Dermis microvascular lymphatic vessel endothelial cell (primary cell): ENCODE measurements around the gene IRF8. TPM values are rescaled to one million over a fixed set of nuclear protein-coding genes. Genes with fewer than 3 reads are reported as not detected.
"Not testable (repeated sequence)": the region's sequence is repeated elsewhere in the genome, so short reads cannot be mapped to it uniquely, and the experiment has no call there.

Source experiments
- DNase-seq, 2 donors: peaks; one replicate each; pipeline versions ENCODE4 v3.0.0 to v3.0.0-alpha.2; 2010; ENCODE audit warnings: low read depth in 2 of 2
- total RNA-seq: library from RNA; depleted of rRNA; stranded (reverse); fragments of >200 nt; gene quantifications from 2 replicates; pipeline ENCODE4 v1.2.1, GENCODE V29; 2014

IRF8 gene
- total RNA-seq, 1 donor from 2014 or later = 5.1 TPM

DNA sequence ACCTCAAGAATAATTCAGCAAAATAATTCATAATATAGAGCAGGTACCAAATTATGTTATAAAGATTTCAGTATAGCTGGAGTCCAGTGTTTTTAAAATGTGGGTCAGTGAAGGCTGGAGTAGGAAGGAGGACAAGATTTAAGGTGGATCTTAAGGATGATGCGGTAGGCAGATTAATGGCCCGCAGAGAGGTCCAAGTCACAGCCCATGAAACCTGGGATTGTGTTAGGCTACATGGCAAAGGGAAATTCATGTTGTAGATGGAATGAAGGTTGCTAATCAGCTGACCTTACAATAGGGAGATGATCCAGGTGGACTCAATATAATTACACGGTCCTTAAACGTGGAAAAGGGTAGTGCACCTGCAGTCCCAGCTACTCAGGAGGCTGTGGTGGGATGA lies 6.2 kb upstream of the IRF8 start:
- DNase-seq = no peak

DNA sequence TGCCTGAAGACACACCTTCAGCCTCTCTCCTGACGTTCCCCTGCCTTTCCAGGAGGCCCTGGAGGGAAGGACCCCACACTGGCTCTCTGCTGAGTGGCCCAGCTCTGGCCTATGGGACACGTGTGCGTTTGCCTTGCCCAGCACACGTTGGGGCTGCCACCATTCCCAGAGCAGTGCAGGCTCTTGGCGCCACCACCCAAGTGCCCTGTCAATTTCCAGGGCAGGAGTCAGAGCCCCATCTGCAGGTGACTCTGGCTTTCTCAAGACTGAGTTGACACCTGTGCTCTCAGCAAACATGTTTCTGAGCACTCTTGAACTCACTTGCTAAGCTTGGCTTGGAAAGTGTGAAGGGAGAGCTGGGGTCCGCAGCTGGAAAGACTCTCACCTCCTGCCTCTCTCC lies 4.7 kb upstream of the IRF8 start:
- no peak for DNase-seq

DNA sequence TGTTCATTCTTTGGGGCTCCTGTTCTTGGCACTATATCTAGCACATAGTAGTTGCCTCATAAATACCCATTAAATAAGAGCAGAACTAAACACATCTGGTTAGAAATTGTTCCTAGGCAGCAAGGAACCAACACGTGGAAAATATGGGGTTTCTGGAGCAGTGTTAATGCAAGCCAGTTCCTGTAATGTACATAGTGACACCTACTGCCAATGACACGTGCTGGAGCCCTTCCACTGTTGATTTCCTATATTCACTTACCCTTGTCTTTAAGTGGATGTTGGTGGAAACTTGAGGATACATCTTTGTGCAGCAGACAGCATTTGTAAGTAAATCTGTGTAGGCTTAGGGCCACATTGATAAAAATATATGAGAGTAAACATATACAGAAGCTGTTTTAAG lies 1.6 kb upstream of the IRF8 start:
- DNase-seq = peak in 1 of 2 donors; percentile 14

DNA sequence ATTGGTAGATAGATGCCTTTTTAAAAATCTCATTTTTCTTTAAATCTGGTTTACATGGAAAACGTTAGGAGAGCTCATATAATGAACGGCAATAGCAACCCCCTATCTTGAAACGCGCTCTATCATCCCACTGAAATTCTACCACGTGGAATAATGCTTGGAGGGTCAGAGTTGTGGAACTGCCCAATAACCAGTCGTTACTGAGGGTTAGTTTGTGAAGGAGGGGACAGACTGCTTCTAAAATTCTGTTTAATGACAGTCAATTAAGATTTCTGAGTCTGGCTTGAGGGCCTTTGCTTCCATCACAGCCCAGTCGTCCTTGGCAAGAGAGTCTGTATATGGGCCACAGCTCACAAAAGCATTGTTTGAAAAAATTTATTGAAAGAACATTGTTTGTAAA lies 482 bp downstream of the IRF8 start:
- no peak for DNase-seq

DNA sequence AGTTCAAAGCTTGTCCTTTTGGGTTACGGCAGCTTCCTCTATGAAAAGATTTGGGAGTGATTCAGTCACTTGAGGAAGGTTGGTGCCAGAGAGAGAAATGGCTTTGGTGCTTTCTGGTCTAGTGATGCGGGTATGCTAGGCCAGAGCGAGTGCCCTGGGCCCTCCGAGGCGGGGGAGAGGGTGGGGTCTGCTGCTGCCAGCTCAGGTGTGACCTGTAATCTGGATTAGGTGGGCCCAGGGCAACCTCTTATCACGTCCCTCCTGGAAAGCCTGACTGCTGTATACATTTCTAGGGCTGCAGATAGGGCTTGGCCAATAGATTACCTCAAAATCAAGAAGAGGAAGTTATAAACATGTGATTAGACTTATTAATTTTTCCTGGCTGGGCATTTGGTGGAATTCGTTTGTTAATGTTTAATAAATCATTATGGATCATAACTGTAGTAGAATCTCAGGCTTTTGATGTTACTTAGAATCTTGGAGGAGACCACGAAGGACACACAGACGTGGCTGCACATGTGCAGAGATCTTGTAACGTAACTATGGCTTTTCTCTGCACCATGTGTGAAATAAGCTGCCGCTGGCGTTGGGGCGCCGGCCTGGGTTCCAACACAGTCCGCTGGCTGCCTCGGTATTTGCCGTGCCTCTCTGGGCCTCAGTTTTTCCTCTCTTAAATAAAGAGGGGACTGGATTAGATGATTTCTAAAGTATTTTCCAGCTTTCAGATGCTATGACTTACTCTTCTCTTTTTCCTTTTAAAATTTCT lies 1.2 kb downstream of the IRF8 start:
- no peak for DNase-seq

GRCh38 chr16:85901110-85901509 lies 2.1 kb downstream of the IRF8 start:
- DNase-seq = no peak

- DNase-seq = no peak
These were observed 2.9 kb downstream of the IRF8 start for GRCh38 chr16:85901773-85902365.

GRCh38 chr16:85902366-85903155 lies 3.6 kb downstream of the IRF8 start:
- DNase-seq = no peak

DNA sequence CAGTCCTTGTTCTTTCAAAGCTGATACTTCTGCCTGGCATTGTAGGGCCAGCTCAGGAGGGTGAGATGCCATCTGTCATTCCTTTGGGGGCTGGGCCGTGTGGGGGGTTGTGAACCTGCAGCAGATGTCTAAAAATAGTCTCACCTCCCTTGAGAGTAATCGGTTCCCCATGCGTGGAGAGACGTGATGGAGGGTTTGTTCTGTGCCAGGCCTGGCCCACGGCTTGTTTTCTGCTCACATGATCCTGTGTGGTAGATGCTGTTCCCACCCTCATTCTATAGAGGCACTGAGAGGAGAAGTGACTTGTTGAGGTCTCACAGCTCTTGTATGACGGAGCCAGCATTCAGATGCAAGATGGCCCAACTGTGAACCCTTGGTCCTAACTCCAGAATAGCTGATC lies 4.6 kb downstream of the IRF8 start:
- DNase-seq = no peak

- DNase-seq = no peak
These were observed 6.4 kb downstream of the IRF8 start for GRCh38 chr16:85905110-85906095.

DNA sequence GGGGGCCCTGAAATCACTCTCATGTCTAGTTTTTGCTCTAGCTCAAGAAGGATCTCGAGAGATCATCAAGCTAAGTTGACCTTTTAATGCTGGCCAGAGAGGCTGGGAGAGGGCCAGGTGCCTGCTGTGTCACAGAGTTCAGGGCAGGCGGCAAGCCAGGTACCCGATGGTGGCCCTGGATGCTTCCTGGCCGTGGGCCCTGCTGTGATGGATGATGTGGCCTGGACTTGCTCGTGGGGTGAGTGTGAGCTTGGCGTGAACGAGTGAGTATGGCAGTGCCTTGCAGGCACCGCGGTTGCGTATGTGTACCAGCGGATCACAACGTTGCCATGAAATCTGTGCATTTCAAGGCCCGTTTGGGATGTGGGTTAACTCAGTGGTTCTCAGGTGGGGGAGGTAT lies 7.4 kb downstream of the IRF8 start:
- DNase-seq = no peak

DNA sequence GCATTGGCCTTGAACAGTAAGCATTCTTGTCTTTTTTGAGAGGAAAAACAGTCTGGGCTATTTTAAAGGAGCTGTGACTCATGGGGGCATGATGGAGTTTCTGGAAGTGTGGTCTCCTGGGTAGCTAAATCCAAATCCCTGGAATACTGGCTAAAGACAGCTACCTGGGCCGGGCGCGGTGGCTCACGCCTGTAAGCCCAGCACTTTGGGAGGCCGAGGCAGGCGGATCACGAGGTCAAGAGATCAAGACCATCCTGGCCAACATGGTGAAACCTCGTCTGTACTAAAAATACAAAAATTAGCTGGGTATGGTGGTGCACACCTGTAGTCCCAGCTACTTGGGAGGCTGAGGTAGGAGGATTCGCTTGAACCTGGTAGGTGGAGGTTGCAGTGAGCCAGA lies 8.3 kb downstream of the IRF8 start:
- DNase-seq = not testable (repeated sequence)

DNA sequence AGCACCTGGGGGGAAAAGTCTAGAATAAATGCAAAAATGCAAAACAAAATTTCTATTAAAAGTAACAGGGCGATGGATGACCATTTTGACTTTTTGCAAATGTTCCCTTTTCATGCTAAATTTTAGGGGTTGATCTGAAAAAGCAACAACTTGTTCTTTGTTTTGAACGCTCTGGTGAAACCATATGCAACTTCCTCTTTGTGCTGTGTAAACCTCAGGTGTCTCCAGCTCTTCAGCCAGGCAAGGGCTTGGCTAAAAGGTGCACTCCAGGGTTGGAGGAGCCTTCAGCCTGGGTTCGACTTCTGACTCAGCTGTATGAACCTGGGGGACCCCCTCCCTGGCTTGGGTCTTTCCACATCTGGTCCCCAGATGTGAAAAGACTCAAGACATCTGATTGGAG lies 9.5 kb downstream of the IRF8 start:
- no peak for DNase-seq

DNA sequence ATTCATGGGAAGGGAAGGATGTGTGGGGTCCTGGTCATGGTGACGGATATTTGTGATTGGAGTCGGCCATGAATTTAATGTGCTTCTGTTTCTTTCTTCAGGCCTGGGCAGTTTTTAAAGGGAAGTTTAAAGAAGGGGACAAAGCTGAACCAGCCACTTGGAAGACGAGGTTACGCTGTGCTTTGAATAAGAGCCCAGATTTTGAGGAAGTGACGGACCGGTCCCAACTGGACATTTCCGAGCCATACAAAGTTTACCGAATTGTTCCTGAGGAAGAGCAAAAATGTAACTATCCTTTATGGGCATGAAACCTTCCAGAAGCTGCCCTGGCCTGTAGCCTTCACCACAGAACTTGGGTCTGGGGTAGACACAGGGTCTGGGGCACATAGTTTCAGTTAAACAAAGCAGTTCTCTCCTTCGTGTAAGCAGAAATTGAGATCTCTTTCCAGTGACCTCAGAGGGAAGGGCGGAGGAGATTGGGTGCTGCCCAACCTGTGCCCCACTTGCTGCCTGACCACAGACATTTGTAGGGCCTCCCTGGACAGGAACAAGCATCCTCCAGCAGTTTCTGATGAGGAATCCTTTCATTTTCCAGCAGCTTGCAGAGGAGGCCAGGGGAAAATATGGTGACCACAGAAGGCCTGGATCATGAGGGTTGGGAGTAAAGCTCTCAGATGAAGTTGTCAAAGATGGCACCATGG lies 10.1 kb downstream of the IRF8 start:
- DNase-seq = no peak

- no peak for DNase-seq
These were observed 11.2 kb downstream of the IRF8 start for GRCh38 chr16:85909932-85910853.

- DNase-seq = no peak
These were observed 11.9 kb downstream of the IRF8 start for GRCh38 chr16:85910854-85911247.

- DNase-seq = no peak
These were observed 12.4 kb downstream of the IRF8 start for GRCh38 chr16:85911251-85911930.

- no peak for DNase-seq
These were observed 13.4 kb downstream of the IRF8 start for GRCh38 chr16:85912211-85912974.
